HepG2 (cell line): Measurements from ENCODE around the gene CLEC2B. TPM values are rescaled to one million over a fixed set of nuclear protein-coding genes. Genes with fewer than 3 reads are reported as not detected.

Experiments
- ATAC-seq: fragments of 200-7000 bp; cut with Tn5 transposase; 3 replicates; pipeline ENCODE4 v1.9.1; 2020; ENCODE audit warnings: mild to moderate bottlenecking, moderate library complexity
- BruUV-seq: library from RNA; stranded (reverse); fragments of 400-500 nt; replicated peaks from 2 replicates; lab custom pipeline; 2021; lab: Mats Ljungman, UMichigan
- CTCF ChIA-PET: fragments of 300-600 bp; formaldehyde crosslinking; extraction: SDS; loops from one replicate; lab custom pipeline; 2021; ENCODE audit warnings: low total read pairs, inconsistent platforms, low intra/inter-chr PET ratio; lab: Yijun Ruan, JAX
- POLR2A ChIA-PET: fragments of 350-600 bp; sonication (Branson Sonifier 250); formaldehyde crosslinking; loops from one replicate; lab custom pipeline; 2020; ENCODE audit warnings: antibody characterized with exemption, inconsistent platforms; lab: Yijun Ruan, JAX
- DNase-seq: peaks from one replicate; pipeline ENCODE4 v3.0.0-alpha.2; 2015; ENCODE audit warnings: low spot score
- FAIRE-seq: peaks from 3 replicates; lab custom pipeline; 2011; peaks lifted over from hg19 to GRCh38; lab: Jason Lieb, UNC
- H2AFZ ChIP-seq: one replicate; pipeline ENCODE4 v1.6.1; 2011; ENCODE audit warnings: low read length, inconsistent platforms
- H3K27ac ChIP-seq: fragments of 300-600 bp; 3 replicates; pipeline ENCODE4 v1.8.0; 2011; ENCODE audit warnings: mixed run types, mild to moderate bottlenecking, mixed read lengths, low read length, inconsistent platforms; ENCODE audit not compliant: insufficient read depth; ENCODE audit errors: extremely low read length
- H3K27me3 ChIP-seq, 2 experiments: fragments of 200-600 bp in 1 of 2; 2 replicates in 1 of 2; 3 replicates in 1 of 2; pipeline versions ENCODE4 v1.6.0 to v1.8.0; 2011; ENCODE audit warnings: low read length in 2 of 2, mild to moderate bottlenecking in 2 of 2, moderate library complexity in 2 of 2, inconsistent platforms in 1 of 2; ENCODE audit not compliant: insufficient read depth in 2 of 2, control insufficient read depth in 1 of 2
- H3K36me3 ChIP-seq, 2 experiments: fragments of 200-600 bp in 1 of 2; replicated peaks in 1 of 2; 2 replicates in 1 of 2; 3 replicates in 1 of 2; pipeline versions ENCODE4 v1.5.1 to v1.8.0; 2011; ENCODE audit warnings: low read length in 2 of 2, inconsistent platforms in 1 of 2; ENCODE audit not compliant: insufficient read depth in 2 of 2, control insufficient read depth in 1 of 2
- H3K4me1 ChIP-seq: 2 replicates; pipeline ENCODE4 v1.5.1; 2012; ENCODE audit warnings: low read length, inconsistent platforms; ENCODE audit not compliant: insufficient read depth
- H3K4me2 ChIP-seq: 2 replicates; pipeline ENCODE4 v1.6.0; 2011; ENCODE audit warnings: low read depth, low read length, inconsistent platforms
- H3K4me3 ChIP-seq, 3 experiments: fragments of 200-600 bp in 1 of 3; sonication (generic), shearing (Covaris generic) in 1 of 3; replicated peaks in 1 of 3; 2 replicates each; pipeline ENCODE4 v1.5.1; 2011 to 2016; ENCODE audit warnings: low read length in 3 of 3, inconsistent platforms in 2 of 3, low read depth in 2 of 3, mild to moderate bottlenecking in 2 of 3, control low read depth in 1 of 3, mixed read lengths in 1 of 3; ENCODE audit not compliant: insufficient read depth in 1 of 3
- H3K79me2 ChIP-seq: one replicate; pipeline ENCODE4 v1.6.1; 2011; ENCODE audit warnings: low read length, inconsistent platforms; ENCODE audit not compliant: insufficient read depth
- H3K9ac ChIP-seq: 2 replicates; pipeline ENCODE4 v1.6.0; 2011; ENCODE audit warnings: mild to moderate bottlenecking, low read depth, low read length, inconsistent platforms; ENCODE audit not compliant: insufficient read depth
- H3K9me3 ChIP-seq: 2 replicates; pipeline ENCODE4 v1.5.1; 2012; ENCODE audit warnings: mild to moderate bottlenecking, low read length
- H4K20me1 ChIP-seq: 2 replicates; pipeline ENCODE4 v1.6.0; 2011; ENCODE audit warnings: inconsistent platforms, mild to moderate bottlenecking, low read length, moderate library complexity; ENCODE audit not compliant: insufficient read depth
- ARNT ChIP-seq: fragments of 450-650 bp; IDR thresholded peaks from 2 replicates; pipeline ENCODE4 v1.6.1; 2017
- CC2D1A ChIP-seq: sonication (generic); formaldehyde crosslinking; IDR thresholded peaks from 2 replicates; pipeline ENCODE4 v1.8.1; 2023; ENCODE audit warnings: mild to moderate bottlenecking, missing genetic modification reagents
- FIP1L1 ChIP-seq: fragments of 200-400 bp; formaldehyde crosslinking; IDR thresholded peaks from 2 replicates; pipeline ENCODE4 v1.6.1; 2018; ENCODE audit warnings: low read depth, mild to moderate bottlenecking, low read length, moderate library complexity, borderline replicate concordance; ENCODE audit not compliant: insufficient read depth
- GATAD2A ChIP-seq: IDR thresholded peaks from 2 replicates; pipeline ENCODE4 v1.6.1; 2016
- IRF9 ChIP-seq: sonication (generic); formaldehyde crosslinking; IDR thresholded peaks from 2 replicates; pipeline ENCODE4 v1.8.0; 2022; ENCODE audit warnings: missing genetic modification reagents, mild to moderate bottlenecking, borderline replicate concordance
- KLF11 ChIP-seq: IDR thresholded peaks from 2 replicates; pipeline ENCODE4 v1.6.1; 2016; ENCODE audit warnings: missing compliant biosample characterization
- MTA3 ChIP-seq: sonication (generic); formaldehyde crosslinking; IDR thresholded peaks from 2 replicates; pipeline ENCODE4 v1.4.0; 2020; ENCODE audit warnings: missing genetic modification reagents
- NFIB ChIP-seq: sonication (generic); formaldehyde crosslinking; IDR thresholded peaks from 2 replicates; pipeline ENCODE4 v1.9.0; 2021; ENCODE audit warnings: missing genetic modification reagents, mild to moderate bottlenecking, borderline replicate concordance
- RAD21 ChIP-seq: fragments of 450-650 bp; formaldehyde crosslinking; IDR thresholded peaks from 2 replicates; pipeline ENCODE4 v1.5.0; 2020; ENCODE audit warnings: mild to moderate bottlenecking
- SALL2 ChIP-seq: sonication (generic); formaldehyde crosslinking; IDR thresholded peaks from 2 replicates; pipeline ENCODE4 v1.8.1; 2023; ENCODE audit warnings: mild to moderate bottlenecking, missing genetic modification reagents, inconsistent platforms
- SATB2 ChIP-seq: sonication (generic); formaldehyde crosslinking; IDR thresholded peaks from 2 replicates; pipeline ENCODE4 v1.5.0; 2020; ENCODE audit warnings: missing genetic modification reagents
- SMARCE1 ChIP-seq: fragments of 450-650 bp; IDR thresholded peaks from 2 replicates; pipeline ENCODE4 v1.6.1; 2017; ENCODE audit warnings: borderline replicate concordance
- SYNCRIP ChIP-seq: fragments of 200-400 bp; formaldehyde crosslinking; IDR thresholded peaks from 2 replicates; pipeline ENCODE4 v1.6.1; 2018; ENCODE audit warnings: mild to moderate bottlenecking, low read depth, low read length; ENCODE audit not compliant: insufficient read depth
- TBX3 ChIP-seq: fragments of 450-650 bp; IDR thresholded peaks from 2 replicates; pipeline ENCODE4 v1.6.1; 2017; ENCODE audit warnings: antibody characterized with exemption, mild to moderate bottlenecking, inconsistent platforms, borderline replicate concordance
- THAP11 ChIP-seq: IDR thresholded peaks from 2 replicates; pipeline ENCODE4 v1.6.1; 2016; ENCODE audit warnings: missing biosample characterization, missing genetic modification reagents
- ZBTB3 ChIP-seq: sonication (generic); formaldehyde crosslinking; IDR thresholded peaks from 2 replicates; pipeline ENCODE4 v1.4.0; 2020; ENCODE audit warnings: low read depth, mild to moderate bottlenecking, moderate library complexity, missing genetic modification reagents, borderline replicate concordance
- ZNF124 ChIP-seq: sonication (generic); formaldehyde crosslinking; IDR thresholded peaks from 2 replicates; pipeline ENCODE4 v1.4.0; 2020; ENCODE audit warnings: missing genetic modification reagents
- ZNF383 ChIP-seq: sonication (generic); formaldehyde crosslinking; IDR thresholded peaks from 2 replicates; pipeline ENCODE4 v1.4.0; 2020; ENCODE audit warnings: missing genetic modification reagents, mild to moderate bottlenecking, borderline replicate concordance
- ZNF709 ChIP-seq: sonication (generic); formaldehyde crosslinking; IDR thresholded peaks from 2 replicates; pipeline ENCODE4 v1.5.0; 2020; ENCODE audit warnings: mild to moderate bottlenecking, missing genetic modification reagents
- ZSCAN25 ChIP-seq: sonication (generic); formaldehyde crosslinking; IDR thresholded peaks from 2 replicates; pipeline ENCODE4 v1.8.0; 2022; ENCODE audit warnings: mild to moderate bottlenecking, missing genetic modification reagents
- ZSCAN31 ChIP-seq: sonication (generic); formaldehyde crosslinking; IDR thresholded peaks from 2 replicates; pipeline ENCODE4 v1.5.0; 2020; ENCODE audit warnings: low read depth, mild to moderate bottlenecking, missing genetic modification reagents
- WGBS: methylation state at CpG from one replicate; pipeline ENCODE4 v1.1.6; 2017; ENCODE audit warnings: low lambda C conversion rate; 5-methylcytosine and 5-hydroxymethylcytosine counted together
- in situ Hi-C: cut with HindIII; loops from 2 replicates; pipeline ENCODE4 v1.10.0; 2017; ENCODE audit warnings: low pct_unique_long_range_greater_than_20kb; ENCODE audit not compliant: extremely low pct_ligation_motif_present
- intact Hi-C: fragments of 100-400 bp; cut with micrococcal nuclease; formaldehyde crosslinking; loops from one replicate; pipeline ENCODE4 v1.10.0; 2022; ENCODE audit not compliant: unreplicated experiment
- polyA plus RNA-seq, 8 experiments: library from polyadenylated mRNA; depleted of rRNA in 3 of 8; stranded (reverse) in 7 of 8; unstranded in 1 of 8; fragments of >200 nt; fragmentation: Illumina TruSeq in 4 of 8; extraction: Trizol in 4 of 8; gene quantifications; 2 replicates each; pipeline versions ENCODE4 v1.2.1 to v1.2.3, GENCODE V29; 2011 to 2016; ENCODE audit warnings: low read depth in 4 of 8, missing spikeins in 1 of 8, mixed read lengths in 1 of 8; ENCODE audit not compliant: insufficient read depth in 1 of 8
- total RNA-seq, 5 experiments: library from RNA; depleted of rRNA; stranded (reverse); fragments of >200 nt; fragmentation: Illumina TruSeq; extraction: Trizol; gene quantifications; 2 replicates each; pipeline ENCODE4 v1.2.3, GENCODE V29; 2016; ENCODE audit warnings: low read depth in 1 of 5

Gene CLEC2B
- total and polyA plus RNA-seq, 2 of the 13 experiments (the other 11 are each of a cell fraction or from before 2014, with no cell fraction given), result not detected

GRCh38 chr12:9848899-9849298 is 20.3 kb downstream of the CLEC2B start:
- intact Hi-C loops (no loop called here), in situ Hi-C loops (no loop called here)
- no peak for ATAC-seq
- WGBS, result 6% methylated on average over 2 of the region's 5 CpGs
- no peak overlapping the region for H2AFZ ChIP-seq
- H3K27me3 ChIP-seq, result no peaks in the 10 kb centered on the region; a peak in 1 of 5 replicates
- no peak for FAIRE-seq
- H3K4me2 ChIP-seq, result no peak overlapping the region
- DNase-seq, result no peak
- H3K4me1 ChIP-seq, result no peaks in the 10 kb centered on the region
- ChIA-PET CTCF (no interaction called here), POLR2A (no interaction called here)
- no peak overlapping the region for H3K27ac ChIP-seq
- TF ChIP-seq ZSCAN25 (no peak), THAP11 (CRISPR knock-in tag) (no peak), IRF9 (CRISPR knock-in tag) (no peak), SMARCE1 (no peak), MTA3 (no peak), SYNCRIP (no peak), ARNT (no peak), ZNF124 (CRISPR knock-in tag) (no peak), CC2D1A (CRISPR knock-in tag) (no peak)
- H3K9me3 ChIP-seq, result no peaks in the 10 kb centered on the region
- no peaks in the 10 kb centered on the region for H3K36me3 ChIP-seq
- no TSS peak for BruUV-seq
- no peak overlapping the region for H3K9ac ChIP-seq
- H4K20me1 ChIP-seq, result no peaks in the 10 kb centered on the region
- H3K79me2 ChIP-seq, result no peaks in the 10 kb centered on the region
- H3K4me3 ChIP-seq, result no peak overlapping the region

- H4K20me1 ChIP-seq, result no peaks in the 10 kb centered on the region
- FAIRE-seq, result no peak
- no peak overlapping the region for H3K4me3 ChIP-seq
- H3K36me3 ChIP-seq, result no peaks in the 10 kb centered on the region
- DNase-seq, result no peak
- 0% methylated on average over 3 of the region's 3 CpGs for WGBS
- POLR2A ChIA-PET, result no interaction called here
- H2AFZ ChIP-seq, result no peak overlapping the region
- no peaks in the 10 kb centered on the region for H3K4me1 ChIP-seq
- no peak for ATAC-seq
- no peak for TF ChIP-seq ZNF383 (CRISPR knock-in tag)
- no peak for TF ChIP-seq TBX3
- TF ChIP-seq KLF11 (CRISPR knock-in tag), result no peak
- no peak for TF ChIP-seq RAD21 (CRISPR knock-in tag)
- no peak for TF ChIP-seq ZBTB3 (CRISPR knock-in tag)
- TF ChIP-seq NFIB (CRISPR knock-in tag), result no peak
- TF ChIP-seq ZNF709 (CRISPR knock-in tag), result no peak
- TF ChIP-seq SALL2, result no peak
- TF ChIP-seq SATB2, result no peak
- no peak for TF ChIP-seq GATAD2A (CRISPR knock-in tag)
- TF ChIP-seq ZSCAN31 (CRISPR knock-in tag), result no peak
- no peak for TF ChIP-seq FIP1L1
- no peak overlapping the region for H3K9ac ChIP-seq
- no peak overlapping the region for H3K4me2 ChIP-seq
- BruUV-seq, result no TSS peak
- no peaks in the 10 kb centered on the region for H3K79me2 ChIP-seq
- H3K27ac ChIP-seq, result no peak overlapping the region
- in situ Hi-C loops, result no loop called here
- intact Hi-C loops, result no loop called here
- CTCF ChIA-PET, result no interaction called here
- no peaks in the 10 kb centered on the region; a peak in 1 of 5 replicates for H3K27me3 ChIP-seq
- no peaks in the 10 kb centered on the region for H3K9me3 ChIP-seq
Observed at GRCh38 chr12:9843407-9843806, 25.7 kb downstream of the CLEC2B start.
